Measurements from ENCODE around the gene STRADB.

GRCh38 chr2:201403880-201404279, 47.7 kb upstream of the STRADB start:
- TF ChIP-seq, protein P1, sequence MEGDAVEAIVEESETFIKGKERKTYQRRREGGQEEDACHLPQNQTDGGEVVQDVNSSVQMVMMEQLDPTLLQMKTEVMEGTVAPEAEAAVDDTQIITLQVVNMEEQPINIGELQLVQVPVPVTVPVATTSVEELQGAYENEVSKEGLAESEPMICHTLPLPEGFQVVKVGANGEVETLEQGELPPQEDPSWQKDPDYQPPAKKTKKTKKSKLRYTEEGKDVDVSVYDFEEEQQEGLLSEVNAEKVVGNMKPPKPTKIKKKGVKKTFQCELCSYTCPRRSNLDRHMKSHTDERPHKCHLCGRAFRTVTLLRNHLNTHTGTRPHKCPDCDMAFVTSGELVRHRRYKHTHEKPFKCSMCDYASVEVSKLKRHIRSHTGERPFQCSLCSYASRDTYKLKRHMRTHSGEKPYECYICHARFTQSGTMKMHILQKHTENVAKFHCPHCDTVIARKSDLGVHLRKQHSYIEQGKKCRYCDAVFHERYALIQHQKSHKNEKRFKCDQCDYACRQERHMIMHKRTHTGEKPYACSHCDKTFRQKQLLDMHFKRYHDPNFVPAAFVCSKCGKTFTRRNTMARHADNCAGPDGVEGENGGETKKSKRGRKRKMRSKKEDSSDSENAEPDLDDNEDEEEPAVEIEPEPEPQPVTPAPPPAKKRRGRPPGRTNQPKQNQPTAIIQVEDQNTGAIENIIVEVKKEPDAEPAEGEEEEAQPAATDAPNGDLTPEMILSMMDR (IDR thresholded peaks at IDR 0.05) = no peak
- no peak for TF ChIP-seq POLR2A (IDR thresholded peaks at IDR 0.05)

All from thyroid gland (tissue), 4 donors.